COLO668 (cell line): Measurements from ENCODE around the gene ACADSB.

Experiments
- DNase-seq: peaks from one replicate; lab custom pipeline; 2025; ENCODE audit not compliant: unreplicated experiment; lab: John Stamatoyannopoulos, UW

ACADSB gene

GRCh38 chr10:123038782-123039631, 30.2 kb downstream of the ACADSB start:
- no peak for DNase-seq

GRCh38 chr10:123039632-123039930, 30.8 kb downstream of the ACADSB start:
- DNase-seq, result no peak

GRCh38 chr10:123042708-123043408, 34.1 kb downstream of the ACADSB start:
- no peak for DNase-seq

GRCh38 chr10:123043409-123043925, 34.7 kb downstream of the ACADSB start:
- peak; percentile 30 for DNase-seq

GRCh38 chr10:123044391-123044790, 35.6 kb downstream of the ACADSB start:
- no peak for DNase-seq

GRCh38 chr10:123045961-123046731, 37.3 kb downstream of the ACADSB start:
- no peak for DNase-seq

- no peak for DNase-seq
Measured at GRCh38 chr10:123057968-123058367, 49.2 kb downstream of the ACADSB start.

GRCh38 chr10:123061865-123062264, 53.1 kb downstream of the ACADSB start:
- DNase-seq, result no peak

GRCh38 chr10:123062726-123063125, 53.9 kb downstream of the ACADSB start:
- DNase-seq, result no peak

- no peak for DNase-seq
Measured at GRCh38 chr10:123068087-123068853, 59.5 kb downstream of the ACADSB start.

- no peak for DNase-seq
Measured at GRCh38 chr10:123069246-123069986, 60.6 kb downstream of the ACADSB start.

- no peak for DNase-seq
Measured at GRCh38 chr10:123073187-123073586, 64.4 kb downstream of the ACADSB start.

GRCh38 chr10:123074215-123074614, 65.4 kb downstream of the ACADSB start:
- DNase-seq, result no peak

- DNase-seq, result no peak
Measured at GRCh38 chr10:123081896-123082295, 73.1 kb downstream of the ACADSB start.

- no peak for DNase-seq
Measured at GRCh38 chr10:123083811-123084210, 75.0 kb downstream of the ACADSB start.

- DNase-seq, result no peak
Measured at GRCh38 chr10:123086281-123086680, 77.5 kb downstream of the ACADSB start.

GRCh38 chr10:123087348-123087747, 78.5 kb downstream of the ACADSB start:
- no peak for DNase-seq

GRCh38 chr10:123087786-123088185, 79.0 kb downstream of the ACADSB start:
- DNase-seq, result no peak

GRCh38 chr10:123092635-123093414, 84.0 kb downstream of the ACADSB start:
- DNase-seq, result no peak
